ENCODE measurements around the gene TMEM200A. TPM values are rescaled to one million over a fixed set of nuclear protein-coding genes. Genes with fewer than 3 reads are reported as not detected.

The TMEM200A gene
- total and polyA plus RNA-seq, 5 donors from 2014 or later: 0.07 to 1.1 (median 0.40) TPM

DNA sequence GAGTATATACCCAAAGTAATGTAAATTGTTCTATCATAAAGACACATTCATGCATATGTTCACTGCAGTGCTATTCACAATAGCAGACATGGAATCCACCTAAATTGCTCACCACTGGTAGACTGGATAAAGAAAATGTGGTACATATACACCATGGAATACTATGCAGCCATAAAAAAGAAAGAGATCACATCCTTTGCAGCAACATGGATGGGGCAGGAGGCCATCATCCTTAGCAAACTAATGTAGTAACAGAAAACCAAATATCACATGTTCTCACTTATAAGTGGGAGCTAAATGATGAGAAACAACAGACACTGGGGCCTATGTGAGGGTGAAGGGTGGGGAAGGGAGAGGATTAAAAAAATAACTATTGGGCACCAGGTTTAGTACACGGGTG is 11.5 kb upstream of the TMEM200A start:
- no peaks in the 10 kb centered on the region for H3K36me3 Mint-ChIP-seq
- no peak overlapping the region for H3K27ac Mint-ChIP-seq
- peaks cover 0 to 6% (median 4%) of the 10 kb centered on the region in 7 donors for H3K9me3 Mint-ChIP-seq
- H3K27ac ChIP-seq (ENCODE audit: insufficient read depth, low read length, poor library complexity, severe bottlenecking): no peak overlapping the region
- H3K9me3 ChIP-seq (ENCODE audit: control insufficient read depth in 2 of 2, low read length in 2 of 2): no peaks in the 10 kb centered on the region
- no peaks in the 10 kb centered on the region for H3K4me1 ChIP-seq (ENCODE audit: control insufficient read depth, insufficient read depth, low read length, poor library complexity, severe bottlenecking)
- ATAC-seq (ENCODE audit: low read depth in 2 of 2): no peak
- no peaks in the 10 kb centered on the region for H3K27me3 ChIP-seq (ENCODE audit: control insufficient read depth, insufficient read depth, low read length)
- no peak overlapping the region for H3K4me3 Mint-ChIP-seq
- H3K27me3 Mint-ChIP-seq: peaks cover 31% of the 10 kb centered on the region
- no peaks in the 10 kb centered on the region for H3K4me1 Mint-ChIP-seq
- DNase-seq: no peak
- H3K36me3 ChIP-seq (ENCODE audit: control insufficient read depth, insufficient read depth, low read length): no peaks in the 10 kb centered on the region
- H3K4me3 ChIP-seq (ENCODE audit: low read depth, low read length): no peak overlapping the region

- no peak overlapping the region for H3K27ac ChIP-seq (ENCODE audit: insufficient read depth, low read length, poor library complexity, severe bottlenecking)
- Mint-ChIP-seq H3K36me3 (no peaks in the 10 kb centered on the region), H3K9me3 (peaks cover 2 to 9% (median 6%) of the 10 kb centered on the region in 7 donors), H3K27me3 (peaks cover 39% of the 10 kb centered on the region), H3K27ac (no peak overlapping the region), H3K4me3 (no peak overlapping the region), H3K4me1 (no peaks in the 10 kb centered on the region)
- DNase-seq: no peak
- H3K4me3 ChIP-seq (ENCODE audit: low read depth, low read length): no peak overlapping the region
- no peaks in the 10 kb centered on the region for H3K36me3 ChIP-seq (ENCODE audit: control insufficient read depth, insufficient read depth, low read length)
- H3K4me1 ChIP-seq (ENCODE audit: control insufficient read depth, insufficient read depth, low read length, poor library complexity, severe bottlenecking): no peaks in the 10 kb centered on the region
- H3K27me3 ChIP-seq (ENCODE audit: control insufficient read depth, insufficient read depth, low read length): no peaks in the 10 kb centered on the region
- ATAC-seq (ENCODE audit: low read depth in 2 of 2): no peak
- no peaks in the 10 kb centered on the region for H3K9me3 ChIP-seq (ENCODE audit: control insufficient read depth in 2 of 2, low read length in 2 of 2)
These were observed 10.2 kb upstream of the TMEM200A start for GRCh38 chr6:130355572-130355971.

- Mint-ChIP-seq H3K9me3 (peaks cover 4 to 14% (median 10%) of the 10 kb centered on the region in 7 donors), H3K36me3 (no peaks in the 10 kb centered on the region), H3K27me3 (peaks cover 42% of the 10 kb centered on the region), H3K27ac (no peak overlapping the region), H3K4me3 (no peak overlapping the region), H3K4me1 (no peaks in the 10 kb centered on the region)
- no peak for ATAC-seq (ENCODE audit: low read depth in 2 of 2)
- Histone ChIP-seq H3K27ac (ENCODE audit: insufficient read depth, low read length, poor library complexity, severe bottlenecking) (no peak overlapping the region), H3K4me3 (ENCODE audit: low read depth, low read length) (no peak overlapping the region), H3K4me1 (ENCODE audit: control insufficient read depth, insufficient read depth, low read length, poor library complexity, severe bottlenecking) (no peaks in the 10 kb centered on the region), H3K9me3 (ENCODE audit: control insufficient read depth in 2 of 2, low read length in 2 of 2) (no peaks in the 10 kb centered on the region), H3K27me3 (ENCODE audit: control insufficient read depth, insufficient read depth, low read length) (peaks cover 2% of the 10 kb centered on the region), H3K36me3 (ENCODE audit: control insufficient read depth, insufficient read depth, low read length) (no peaks in the 10 kb centered on the region)
- DNase-seq: no peak
These were observed 8.4 kb upstream of the TMEM200A start for GRCh38 chr6:130357436-130357835.

DNA sequence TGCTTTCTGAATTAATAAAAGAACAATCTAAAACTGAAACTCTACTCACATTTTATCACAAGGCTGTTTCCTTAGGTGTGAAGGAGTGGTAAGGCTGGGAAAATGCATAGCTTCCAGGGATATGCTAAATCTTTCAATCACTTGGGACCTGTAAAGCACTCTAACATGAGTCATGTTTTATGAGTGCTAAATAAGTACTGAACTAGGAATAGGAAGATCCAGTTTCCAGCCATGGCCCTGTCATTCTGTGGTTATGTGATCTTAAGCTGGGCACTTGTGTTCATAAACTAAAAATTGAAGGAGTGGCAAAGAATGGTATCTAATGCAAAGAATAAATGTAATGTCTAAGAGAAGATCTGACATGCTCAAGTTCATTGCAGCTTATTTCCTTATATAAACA is 6.1 kb upstream of the TMEM200A start:
- ATAC-seq (ENCODE audit: low read depth in 2 of 2): no peak
- Mint-ChIP-seq H3K27ac (no peak overlapping the region), H3K4me3 (no peak overlapping the region), H3K4me1 (peaks cover 0 to 8% (median 3%) of the 10 kb centered on the region in 4 donors), H3K27me3 (peaks cover 56% of the 10 kb centered on the region), H3K9me3 (peaks cover 3 to 14% (median 7%) of the 10 kb centered on the region in 7 donors), H3K36me3 (no peaks in the 10 kb centered on the region)
- DNase-seq: no peak
- Histone ChIP-seq H3K4me1 (ENCODE audit: control insufficient read depth, insufficient read depth, low read length, poor library complexity, severe bottlenecking) (no peaks in the 10 kb centered on the region), H3K27me3 (ENCODE audit: control insufficient read depth, insufficient read depth, low read length) (peaks cover 7% of the 10 kb centered on the region), H3K27ac (ENCODE audit: insufficient read depth, low read length, poor library complexity, severe bottlenecking) (no peak overlapping the region), H3K4me3 (ENCODE audit: low read depth, low read length) (no peak overlapping the region), H3K36me3 (ENCODE audit: control insufficient read depth, insufficient read depth, low read length) (no peaks in the 10 kb centered on the region), H3K9me3 (ENCODE audit: control insufficient read depth in 2 of 2, low read length in 2 of 2) (no peaks in the 10 kb centered on the region)

DNA sequence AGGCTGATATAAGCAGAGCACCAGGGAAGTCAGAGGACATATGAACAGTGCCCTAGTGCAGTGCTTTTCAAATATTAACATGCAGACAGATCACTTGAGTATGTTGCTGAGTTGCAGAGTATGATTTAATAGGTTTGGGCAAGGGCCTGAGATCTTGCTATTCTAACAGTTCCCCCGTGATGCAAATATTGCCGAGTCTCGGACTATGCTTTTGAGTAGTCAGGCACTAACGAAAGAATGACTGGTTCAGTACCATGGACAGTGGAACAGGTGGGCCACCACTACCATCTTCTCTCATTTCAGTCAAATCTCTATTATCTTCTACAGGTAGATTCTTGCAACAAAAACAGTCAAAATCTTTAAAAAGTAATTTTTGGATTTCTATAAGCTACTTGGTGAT is 3.7 kb upstream of the TMEM200A start:
- DNase-seq (no peak), ATAC-seq (ENCODE audit: low read depth in 2 of 2) (no peak)
- no peak overlapping the region for H3K4me3 ChIP-seq (ENCODE audit: low read depth, low read length)
- no peaks in the 10 kb centered on the region for H3K36me3 ChIP-seq (ENCODE audit: control insufficient read depth, insufficient read depth, low read length)
- no peak overlapping the region for H3K27ac ChIP-seq (ENCODE audit: insufficient read depth, low read length, poor library complexity, severe bottlenecking)
- H3K36me3 Mint-ChIP-seq: no peaks in the 10 kb centered on the region
- H3K27me3 ChIP-seq (ENCODE audit: control insufficient read depth, insufficient read depth, low read length): peaks cover 16% of the 10 kb centered on the region
- no peak overlapping the region for H3K27ac Mint-ChIP-seq
- peaks cover 17% of the 10 kb centered on the region for H3K4me1 ChIP-seq (ENCODE audit: control insufficient read depth, insufficient read depth, low read length, poor library complexity, severe bottlenecking)
- peaks cover 0 to 18% (median 10%) of the 10 kb centered on the region in 4 donors for H3K4me1 Mint-ChIP-seq
- peaks cover 3 to 14% (median 8%) of the 10 kb centered on the region in 7 donors for H3K9me3 Mint-ChIP-seq
- peaks cover 52% of the 10 kb centered on the region for H3K27me3 Mint-ChIP-seq
- no peak overlapping the region for H3K4me3 Mint-ChIP-seq
- H3K9me3 ChIP-seq (ENCODE audit: control insufficient read depth in 2 of 2, low read length in 2 of 2): no peaks in the 10 kb centered on the region

DNA sequence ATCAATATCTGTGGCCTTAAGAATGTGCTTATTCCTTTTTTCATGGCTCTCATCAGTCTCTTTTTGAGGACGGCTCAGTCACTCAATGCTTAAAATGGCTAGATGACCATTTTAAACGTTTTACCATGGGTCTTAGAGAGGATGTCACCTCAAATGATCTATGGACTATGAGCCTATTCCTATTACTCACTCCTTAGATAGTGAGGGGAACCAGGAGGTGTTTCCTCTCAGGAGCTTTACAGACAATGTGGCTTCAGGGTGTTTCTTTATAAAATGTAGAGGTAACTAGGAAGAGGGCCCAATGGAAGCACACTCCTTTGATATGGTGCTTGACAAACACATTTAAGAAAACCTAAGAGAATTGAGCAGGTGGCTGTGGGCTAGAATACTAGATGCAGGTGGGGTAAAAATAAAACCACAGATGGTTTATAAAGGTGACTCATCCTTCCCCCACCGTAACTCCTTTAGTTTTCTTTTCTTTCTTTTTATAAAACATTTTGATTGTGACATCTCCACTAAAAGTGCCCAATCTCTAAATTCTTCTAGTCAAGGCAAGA is 1.5 kb upstream of the TMEM200A start:
- Histone ChIP-seq H3K4me1 (ENCODE audit: control insufficient read depth, insufficient read depth, low read length, poor library complexity, severe bottlenecking) (peaks cover 17% of the 10 kb centered on the region), H3K9me3 (ENCODE audit: control insufficient read depth in 2 of 2, low read length in 2 of 2) (no peaks in the 10 kb centered on the region), H3K36me3 (ENCODE audit: control insufficient read depth, insufficient read depth, low read length) (no peaks in the 10 kb centered on the region), H3K4me3 (ENCODE audit: low read depth, low read length) (no peak overlapping the region), H3K27me3 (ENCODE audit: control insufficient read depth, insufficient read depth, low read length) (peaks cover 34% of the 10 kb centered on the region), H3K27ac (ENCODE audit: insufficient read depth, low read length, poor library complexity, severe bottlenecking) (no peak overlapping the region)
- ATAC-seq (ENCODE audit: low read depth in 2 of 2): no peak
- H3K9me3 Mint-ChIP-seq: peaks cover 3 to 14% (median 5%) of the 10 kb centered on the region in 7 donors
- peaks cover 0 to 19% (median 11%) of the 10 kb centered on the region in 4 donors for H3K4me1 Mint-ChIP-seq
- peaks cover 55% of the 10 kb centered on the region for H3K27me3 Mint-ChIP-seq
- no peaks in the 10 kb centered on the region for H3K36me3 Mint-ChIP-seq
- peak overlapping the region; percentile 27 to 88 (median 37) for H3K4me3 Mint-ChIP-seq
- DNase-seq: no peak
- H3K27ac Mint-ChIP-seq: no peak overlapping the region

DNA sequence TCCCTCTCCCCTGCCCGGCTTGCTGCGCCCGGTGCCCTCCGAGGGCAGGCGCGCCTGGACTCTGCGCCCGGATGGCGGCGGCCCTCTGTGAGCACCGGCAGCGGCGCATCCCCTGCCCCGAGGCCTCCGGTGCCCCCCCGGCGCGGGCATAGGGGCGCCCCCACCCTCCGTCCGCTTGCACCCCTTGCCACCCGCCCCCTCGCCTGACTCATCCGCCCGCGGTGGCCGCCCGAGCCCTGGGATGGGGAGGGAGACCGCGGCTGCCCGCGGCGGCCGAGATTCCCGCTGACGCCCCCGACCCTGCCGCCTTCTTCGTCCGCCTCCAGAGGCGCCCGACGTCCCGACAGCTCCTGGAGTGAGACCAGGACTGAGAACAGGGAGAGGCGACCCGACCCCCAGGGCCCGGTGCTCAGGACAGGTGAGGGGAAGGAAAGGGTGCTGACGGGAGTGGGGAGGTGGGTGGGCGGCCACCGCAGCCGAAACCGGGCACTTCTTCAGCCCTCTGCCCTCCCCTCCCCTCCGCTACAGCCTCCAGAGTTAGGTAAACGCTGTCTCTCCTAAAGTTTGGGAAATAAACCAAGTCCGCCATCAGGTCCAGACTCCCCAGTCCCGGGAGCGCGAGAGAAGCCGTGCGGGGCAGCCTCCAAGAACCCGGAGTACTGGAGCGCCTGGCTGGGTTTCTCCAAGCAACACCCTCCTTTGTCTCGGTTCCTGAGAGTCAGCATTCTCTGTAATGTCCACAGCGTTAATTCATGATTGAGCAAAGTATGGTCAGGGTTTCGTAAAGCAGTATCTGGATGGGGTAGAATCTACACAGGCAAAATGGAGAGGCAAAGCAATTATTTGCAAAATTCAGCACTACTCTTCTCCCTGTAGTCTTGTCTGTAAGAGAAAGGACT is 539 bp downstream of the TMEM200A start:
- DNase-seq (no peak), ATAC-seq (ENCODE audit: low read depth in 2 of 2) (peak; percentile 37 to 38)
- Mint-ChIP-seq H3K27ac (no peak overlapping the region), H3K9me3 (peaks cover 1 to 4% (median 3%) of the 10 kb centered on the region in 7 donors), H3K36me3 (no peaks in the 10 kb centered on the region), H3K27me3 (peaks cover 62% of the 10 kb centered on the region), H3K4me1 (peaks cover 0 to 19% (median 11%) of the 10 kb centered on the region in 4 donors), H3K4me3 (peak overlapping the region; percentile 75 to 90 (median 86))
- H3K27ac ChIP-seq (ENCODE audit: insufficient read depth, low read length, poor library complexity, severe bottlenecking): no peak overlapping the region
- H3K4me1 ChIP-seq (ENCODE audit: control insufficient read depth, insufficient read depth, low read length, poor library complexity, severe bottlenecking): peaks cover 17% of the 10 kb centered on the region
- H3K27me3 ChIP-seq (ENCODE audit: control insufficient read depth, insufficient read depth, low read length): peaks cover 42% of the 10 kb centered on the region
- H3K4me3 ChIP-seq (ENCODE audit: low read depth, low read length): no peak overlapping the region
- no peaks in the 10 kb centered on the region for H3K36me3 ChIP-seq (ENCODE audit: control insufficient read depth, insufficient read depth, low read length)
- no peaks in the 10 kb centered on the region for H3K9me3 ChIP-seq (ENCODE audit: control insufficient read depth in 2 of 2, low read length in 2 of 2)

Measured in CD4-positive, CD25-positive, alpha-beta regulatory T cell (primary cell).